ENCODE data around the gene PCGF2.
A peak's percentile ranks its signal among the peaks of the same experiment; 100 is the strongest.

The PCGF2 gene

DNA sequence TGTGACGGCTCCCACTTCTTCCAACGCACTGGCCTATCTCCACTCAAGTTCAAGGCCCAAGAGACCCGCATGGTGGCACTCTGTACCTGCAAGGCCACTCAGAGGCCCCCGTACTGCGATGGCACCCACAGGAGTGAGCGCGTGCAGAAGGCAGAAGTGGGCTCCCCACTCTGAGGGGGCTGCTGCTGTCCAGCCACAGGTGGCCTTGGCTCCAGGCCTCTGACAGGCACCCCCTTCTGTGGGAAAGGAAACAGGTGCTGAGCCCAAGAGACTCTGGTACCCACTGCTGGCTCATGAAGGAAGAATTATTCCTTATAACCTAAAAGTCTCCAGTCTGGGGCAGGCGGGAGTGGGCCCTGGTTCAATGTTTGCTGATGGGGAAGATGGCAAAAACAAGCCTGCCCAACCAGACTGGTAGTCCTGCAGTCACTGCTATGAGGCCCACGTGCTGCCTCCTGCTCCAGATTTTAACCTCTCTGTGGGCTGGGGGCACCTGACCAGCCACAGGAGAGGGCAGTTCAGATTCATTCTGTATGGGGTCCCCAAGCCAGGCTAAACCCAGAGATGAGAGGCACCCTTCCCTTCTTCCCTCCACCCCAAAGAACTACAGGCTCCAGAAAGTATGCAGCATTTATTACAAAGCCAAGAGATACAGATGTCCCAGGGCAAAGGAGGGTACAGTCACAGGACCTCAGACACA lies 14.7 kb downstream of the PCGF2 start:
- Histone ChIP-seq H3K9me3 (ENCODE audit: low read length) (no peaks in the 10 kb centered on the region), H3K4me1 (ENCODE audit: insufficient read depth, low read length, severe bottlenecking) (peaks cover 39% of the 10 kb centered on the region), H3K36me3 (ENCODE audit: insufficient read depth, low read length) (no peaks in the 10 kb centered on the region), H4K20me1 (ENCODE audit: insufficient read depth, low read length) (no peaks in the 10 kb centered on the region), H3F3A (ENCODE audit: insufficient read depth, low read length) (peaks cover 9% of the 10 kb centered on the region; the same call in 1 of the 2 replicates), H2AFZ (ENCODE audit: low read length) (no peak overlapping the region), H3K4me2 (ENCODE audit: low read length) (no peak overlapping the region), H3K27me3 (ENCODE audit: insufficient read depth, low read length) (0 out of 2 replicates have a peak, but pooled peaks cover 7% of the 10 kb centered on the region), H3K4me3 (ENCODE audit: low read depth, low read length, poor library complexity, severe bottlenecking) (no peak overlapping the region), H3K9ac (ENCODE audit: low read length) (no peak overlapping the region), H3K79me2 (ENCODE audit: insufficient read depth, low read length) (no peaks in the 10 kb centered on the region), H3K9me2 (ENCODE audit: low read depth, low read length) (no peaks in the 10 kb centered on the region), H3K27ac (ENCODE audit: low read depth, low read length, poor library complexity, severe bottlenecking) (no peak overlapping the region)
- TF ChIP-seq EZH2 (IDR thresholded peaks at IDR 0.05; ENCODE audit: borderline replicate concordance, low read length), result no peak
- TF ChIP-seq, protein P1, sequence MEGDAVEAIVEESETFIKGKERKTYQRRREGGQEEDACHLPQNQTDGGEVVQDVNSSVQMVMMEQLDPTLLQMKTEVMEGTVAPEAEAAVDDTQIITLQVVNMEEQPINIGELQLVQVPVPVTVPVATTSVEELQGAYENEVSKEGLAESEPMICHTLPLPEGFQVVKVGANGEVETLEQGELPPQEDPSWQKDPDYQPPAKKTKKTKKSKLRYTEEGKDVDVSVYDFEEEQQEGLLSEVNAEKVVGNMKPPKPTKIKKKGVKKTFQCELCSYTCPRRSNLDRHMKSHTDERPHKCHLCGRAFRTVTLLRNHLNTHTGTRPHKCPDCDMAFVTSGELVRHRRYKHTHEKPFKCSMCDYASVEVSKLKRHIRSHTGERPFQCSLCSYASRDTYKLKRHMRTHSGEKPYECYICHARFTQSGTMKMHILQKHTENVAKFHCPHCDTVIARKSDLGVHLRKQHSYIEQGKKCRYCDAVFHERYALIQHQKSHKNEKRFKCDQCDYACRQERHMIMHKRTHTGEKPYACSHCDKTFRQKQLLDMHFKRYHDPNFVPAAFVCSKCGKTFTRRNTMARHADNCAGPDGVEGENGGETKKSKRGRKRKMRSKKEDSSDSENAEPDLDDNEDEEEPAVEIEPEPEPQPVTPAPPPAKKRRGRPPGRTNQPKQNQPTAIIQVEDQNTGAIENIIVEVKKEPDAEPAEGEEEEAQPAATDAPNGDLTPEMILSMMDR (IDR thresholded peaks at IDR 0.05; ENCODE audit: low read length), result no peak

DNA sequence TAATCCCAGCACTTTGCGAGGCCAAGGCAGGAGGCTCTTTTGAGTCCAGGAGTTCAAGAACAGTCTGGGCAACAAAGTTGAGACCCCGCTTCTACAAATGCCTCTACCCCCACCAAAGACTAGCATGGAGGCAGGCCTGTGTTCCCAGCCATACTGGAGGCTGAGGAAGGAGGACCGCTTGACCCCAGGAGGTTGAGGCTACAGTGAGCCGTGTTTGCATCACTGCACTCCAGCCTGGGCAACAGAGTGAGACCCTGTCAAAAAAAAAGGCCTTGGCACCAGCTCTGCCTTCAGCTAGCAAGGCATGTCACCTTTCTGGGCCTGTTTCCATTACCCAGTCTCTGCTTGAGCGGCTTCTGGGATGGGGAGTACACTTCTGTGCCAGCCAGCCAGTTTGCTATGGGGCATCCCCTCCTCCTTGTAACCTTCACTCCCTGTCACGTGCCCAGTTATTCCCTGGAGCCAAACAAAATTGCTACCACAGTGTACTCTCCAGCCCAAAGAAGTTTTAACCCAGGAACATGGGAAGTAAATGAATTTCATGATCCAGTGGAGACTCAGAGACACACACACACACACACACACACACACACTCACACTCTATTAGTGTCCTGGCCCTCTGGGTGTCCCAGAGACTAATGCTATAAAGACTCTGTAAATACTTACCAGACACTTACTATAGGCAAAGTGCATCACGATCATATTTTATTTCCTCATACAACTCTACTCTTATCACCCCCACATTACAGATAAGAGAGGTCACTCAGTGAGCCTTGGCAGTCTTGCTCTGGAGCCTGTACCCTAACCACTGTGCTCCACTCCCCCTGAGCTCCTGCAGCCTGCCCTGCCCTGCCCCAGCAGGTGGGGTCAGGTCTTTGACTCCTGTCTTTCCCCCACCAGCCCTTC lies 15.5 kb downstream of the PCGF2 start:
- Histone ChIP-seq H3K4me2 (ENCODE audit: low read length) (no peak overlapping the region), H3K4me3 (ENCODE audit: low read depth, low read length, poor library complexity, severe bottlenecking) (no peak overlapping the region)

DNA sequence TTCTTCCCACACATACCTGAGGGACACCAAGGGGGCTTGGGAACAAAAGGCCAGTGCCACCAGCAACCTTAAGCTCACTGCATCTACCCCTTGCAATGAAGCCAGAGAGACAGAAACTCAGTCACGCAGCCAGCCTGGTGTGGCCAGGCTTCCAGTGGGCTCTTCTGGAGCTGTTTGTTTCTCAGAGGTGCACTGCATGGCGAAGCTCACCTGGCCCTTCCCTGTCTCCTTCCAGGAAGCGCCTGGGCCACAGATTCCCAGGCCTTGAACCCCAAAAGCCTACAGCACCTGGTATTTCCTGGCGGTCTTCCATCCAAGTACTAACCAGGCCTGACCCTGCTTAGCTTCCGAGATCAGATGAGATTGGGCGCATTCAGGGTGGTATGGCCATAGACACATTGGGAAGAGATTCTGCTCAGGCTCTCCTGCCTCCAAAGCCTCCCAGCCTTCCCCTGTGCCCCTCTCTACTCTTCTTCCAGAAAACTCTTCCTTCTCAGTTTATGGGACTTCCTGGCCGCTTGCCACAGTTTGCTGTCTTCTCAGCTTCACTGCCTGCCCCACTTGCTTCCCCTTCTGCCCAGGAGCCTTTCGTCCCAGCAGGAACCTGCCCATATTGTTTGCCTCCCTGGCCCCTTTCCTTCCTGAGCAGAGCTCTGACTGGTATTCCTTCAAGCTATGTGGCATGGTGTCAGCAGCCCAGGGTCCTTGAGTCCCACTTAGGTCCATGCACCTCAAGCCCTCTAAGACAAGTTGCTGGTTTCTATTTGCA lies 16.4 kb downstream of the PCGF2 start:
- Histone ChIP-seq H3F3A (ENCODE audit: insufficient read depth, low read length) (peaks cover 9% of the 10 kb centered on the region; the same call in 1 of the 2 replicates), H3K36me3 (ENCODE audit: insufficient read depth, low read length) (no peaks in the 10 kb centered on the region), H3K27me3 (ENCODE audit: insufficient read depth, low read length) (0 out of 2 replicates have a peak, but pooled peaks cover 4% of the 10 kb centered on the region), H3K9ac (ENCODE audit: low read length) (peak overlapping the region; percentile 89), H2AFZ (ENCODE audit: low read length) (no peak overlapping the region), H3K4me2 (ENCODE audit: low read length) (peak overlapping the region; percentile 85), H3K4me3 (ENCODE audit: low read depth, low read length, poor library complexity, severe bottlenecking) (peak overlapping the region; percentile 75), H3K27ac (ENCODE audit: low read depth, low read length, poor library complexity, severe bottlenecking) (no peak overlapping the region), H3K79me2 (ENCODE audit: insufficient read depth, low read length) (no peaks in the 10 kb centered on the region), H3K9me3 (ENCODE audit: low read length) (no peaks in the 10 kb centered on the region), H4K20me1 (ENCODE audit: insufficient read depth, low read length) (no peaks in the 10 kb centered on the region), H3K9me2 (ENCODE audit: low read depth, low read length) (no peaks in the 10 kb centered on the region), H3K4me1 (ENCODE audit: insufficient read depth, low read length, severe bottlenecking) (peaks cover 47% of the 10 kb centered on the region)
- no peak for TF ChIP-seq EZH2 (IDR thresholded peaks at IDR 0.05; ENCODE audit: borderline replicate concordance, low read length)
- TF ChIP-seq, protein P1 (IDR thresholded peaks at IDR 0.05; ENCODE audit: low read length), result no peak

More for the DNA sequence above, 15.5 kb downstream of the PCGF2 start:
- Histone ChIP-seq H3K9me3 (ENCODE audit: low read length) (no peaks in the 10 kb centered on the region), H2AFZ (ENCODE audit: low read length) (no peak overlapping the region), H3F3A (ENCODE audit: insufficient read depth, low read length) (peaks cover 9% of the 10 kb centered on the region; the same call in 1 of the 2 replicates), H3K27me3 (ENCODE audit: insufficient read depth, low read length) (0 out of 2 replicates have a peak, but pooled peaks cover 4% of the 10 kb centered on the region), H3K9ac (ENCODE audit: low read length) (no peak overlapping the region), H4K20me1 (ENCODE audit: insufficient read depth, low read length) (no peaks in the 10 kb centered on the region), H3K4me1 (ENCODE audit: insufficient read depth, low read length, severe bottlenecking) (peaks cover 47% of the 10 kb centered on the region), H3K9me2 (ENCODE audit: low read depth, low read length) (no peaks in the 10 kb centered on the region), H3K79me2 (ENCODE audit: insufficient read depth, low read length) (no peaks in the 10 kb centered on the region), H3K36me3 (ENCODE audit: insufficient read depth, low read length) (no peaks in the 10 kb centered on the region), H3K27ac (ENCODE audit: low read depth, low read length, poor library complexity, severe bottlenecking) (no peak overlapping the region)
- TF ChIP-seq, protein P1 (IDR thresholded peaks at IDR 0.05; ENCODE audit: low read length), result no peak
- no peak for TF ChIP-seq EZH2 (IDR thresholded peaks at IDR 0.05; ENCODE audit: borderline replicate concordance, low read length)

All from OCI-LY1 (cell line).